Nephron progenitor cell (in vitro differentiated cells): ENCODE results near the gene LRRC45.

Experiments used
- DNase-seq: peaks from one replicate; pipeline ENCODE4 v3.0.0; 2021
- H3K27ac Mint-ChIP-seq: 2 replicates; pipeline ENCODE4 v1.8.0; 2021; ENCODE audit warnings: mild to moderate bottlenecking, moderate library complexity, mixed read lengths
- H3K27me3 Mint-ChIP-seq: 2 replicates; pipeline ENCODE4 v1.8.0; 2021; ENCODE audit warnings: mild to moderate bottlenecking, low read depth, mixed read lengths; ENCODE audit not compliant: poor library complexity
- H3K36me3 Mint-ChIP-seq: 2 replicates; pipeline ENCODE4 v1.8.0; 2021; ENCODE audit warnings: low read depth, mixed read lengths
- H3K4me1 Mint-ChIP-seq: 2 replicates; pipeline ENCODE4 v1.8.0; 2021; ENCODE audit warnings: mixed read lengths
- H3K4me3 Mint-ChIP-seq: 2 replicates; pipeline ENCODE4 v1.8.0; 2021; ENCODE audit warnings: mild to moderate bottlenecking, moderate library complexity, mixed read lengths
- H3K9me3 Mint-ChIP-seq: 2 replicates; pipeline ENCODE4 v1.8.0; 2021; ENCODE audit warnings: mild to moderate bottlenecking, moderate library complexity, mixed read lengths
- TF ChIP-seq, protein P1 (sequence below): fragments of 200-600 bp; sonication (generic); IDR thresholded peaks from 2 replicates; pipeline ENCODE4 v1.5.0; 2021; ENCODE audit warnings: antibody characterized with exemption

Gene LRRC45

GRCh38 chr17:82030470-82031302, 7.6 kb downstream of the LRRC45 start:
- peak; percentile 93 for DNase-seq
- TF ChIP-seq, protein P1, sequence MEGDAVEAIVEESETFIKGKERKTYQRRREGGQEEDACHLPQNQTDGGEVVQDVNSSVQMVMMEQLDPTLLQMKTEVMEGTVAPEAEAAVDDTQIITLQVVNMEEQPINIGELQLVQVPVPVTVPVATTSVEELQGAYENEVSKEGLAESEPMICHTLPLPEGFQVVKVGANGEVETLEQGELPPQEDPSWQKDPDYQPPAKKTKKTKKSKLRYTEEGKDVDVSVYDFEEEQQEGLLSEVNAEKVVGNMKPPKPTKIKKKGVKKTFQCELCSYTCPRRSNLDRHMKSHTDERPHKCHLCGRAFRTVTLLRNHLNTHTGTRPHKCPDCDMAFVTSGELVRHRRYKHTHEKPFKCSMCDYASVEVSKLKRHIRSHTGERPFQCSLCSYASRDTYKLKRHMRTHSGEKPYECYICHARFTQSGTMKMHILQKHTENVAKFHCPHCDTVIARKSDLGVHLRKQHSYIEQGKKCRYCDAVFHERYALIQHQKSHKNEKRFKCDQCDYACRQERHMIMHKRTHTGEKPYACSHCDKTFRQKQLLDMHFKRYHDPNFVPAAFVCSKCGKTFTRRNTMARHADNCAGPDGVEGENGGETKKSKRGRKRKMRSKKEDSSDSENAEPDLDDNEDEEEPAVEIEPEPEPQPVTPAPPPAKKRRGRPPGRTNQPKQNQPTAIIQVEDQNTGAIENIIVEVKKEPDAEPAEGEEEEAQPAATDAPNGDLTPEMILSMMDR, result peak; percentile 90
- Mint-ChIP-seq H3K4me1 (peaks cover 25% of the 10 kb centered on the region), H3K36me3 (no peaks in the 10 kb centered on the region), H3K27ac (no peak overlapping the region), H3K9me3 (no peaks in the 10 kb centered on the region), H3K4me3 (peak overlapping the region; percentile 80), H3K27me3 (peaks cover 9% of the 10 kb centered on the region)

- TF ChIP-seq, protein P1, result no peak
- H3K4me3 Mint-ChIP-seq, result peak within 1 kb of the TSS; percentile 80
- no peaks in the 10 kb centered on the region for H3K36me3 Mint-ChIP-seq
- H3K27me3 Mint-ChIP-seq, result peaks cover 9% of the 10 kb centered on the region
- H3K4me1 Mint-ChIP-seq, result peaks cover 28% of the 10 kb centered on the region
- no peaks in the 10 kb centered on the region for H3K9me3 Mint-ChIP-seq
- H3K27ac Mint-ChIP-seq, result no peak within 1 kb of the TSS
- peak; percentile 67 for DNase-seq
These were observed 8.3 kb downstream of the LRRC45 start, which contains the start of gene RAC3 for GRCh38 chr17:82031303-82031884. TSS of gene RAC3 (plus strand) at chr17:82031678. CDS start at chr17:82031762, 84 bp downstream.

DNA sequence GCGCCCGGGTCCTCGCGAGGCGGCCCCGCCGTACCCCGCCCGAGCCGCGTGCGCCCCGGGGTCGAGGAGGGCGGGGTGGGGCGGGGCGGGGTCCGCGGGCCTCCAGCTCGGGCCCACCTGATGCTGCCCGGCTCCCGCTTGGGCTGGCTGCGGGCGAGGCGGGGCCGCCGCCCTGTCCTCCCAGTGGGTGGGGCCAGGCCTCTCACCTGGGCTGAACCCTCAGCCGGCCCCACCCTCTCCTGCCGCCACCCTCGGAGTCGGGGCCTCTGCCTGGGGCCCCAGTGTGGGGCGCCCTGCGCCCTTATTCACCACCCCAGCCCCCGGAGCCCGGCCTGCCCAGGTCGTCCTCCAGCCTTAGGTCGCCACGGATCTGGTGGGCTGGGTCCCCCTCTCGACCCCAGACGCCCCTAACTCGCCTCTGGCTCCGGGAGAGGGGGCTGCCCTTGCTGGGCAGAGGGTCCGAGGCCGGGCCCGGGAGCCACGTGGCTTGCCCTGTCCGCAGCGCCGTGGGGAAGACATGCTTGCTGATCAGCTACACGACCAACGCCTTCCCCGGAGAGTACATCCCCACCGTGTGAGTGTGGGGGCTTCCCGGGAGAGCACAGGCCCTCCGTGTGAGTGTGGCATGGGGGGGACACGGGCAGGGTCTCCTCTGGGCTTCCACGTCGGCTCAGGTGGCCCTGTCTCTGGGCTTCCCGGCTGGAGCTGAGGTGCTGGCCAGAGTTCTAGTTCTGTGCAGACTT, 9.0 kb downstream of the LRRC45 start:
- Mint-ChIP-seq H3K27me3 (peaks cover 9% of the 10 kb centered on the region), H3K4me3 (peak overlapping the region; percentile 70), H3K9me3 (no peaks in the 10 kb centered on the region), H3K27ac (no peak overlapping the region), H3K36me3 (no peaks in the 10 kb centered on the region), H3K4me1 (peaks cover 28% of the 10 kb centered on the region)
- TF ChIP-seq, protein P1, result no peak
- DNase-seq, result no peak

DNA sequence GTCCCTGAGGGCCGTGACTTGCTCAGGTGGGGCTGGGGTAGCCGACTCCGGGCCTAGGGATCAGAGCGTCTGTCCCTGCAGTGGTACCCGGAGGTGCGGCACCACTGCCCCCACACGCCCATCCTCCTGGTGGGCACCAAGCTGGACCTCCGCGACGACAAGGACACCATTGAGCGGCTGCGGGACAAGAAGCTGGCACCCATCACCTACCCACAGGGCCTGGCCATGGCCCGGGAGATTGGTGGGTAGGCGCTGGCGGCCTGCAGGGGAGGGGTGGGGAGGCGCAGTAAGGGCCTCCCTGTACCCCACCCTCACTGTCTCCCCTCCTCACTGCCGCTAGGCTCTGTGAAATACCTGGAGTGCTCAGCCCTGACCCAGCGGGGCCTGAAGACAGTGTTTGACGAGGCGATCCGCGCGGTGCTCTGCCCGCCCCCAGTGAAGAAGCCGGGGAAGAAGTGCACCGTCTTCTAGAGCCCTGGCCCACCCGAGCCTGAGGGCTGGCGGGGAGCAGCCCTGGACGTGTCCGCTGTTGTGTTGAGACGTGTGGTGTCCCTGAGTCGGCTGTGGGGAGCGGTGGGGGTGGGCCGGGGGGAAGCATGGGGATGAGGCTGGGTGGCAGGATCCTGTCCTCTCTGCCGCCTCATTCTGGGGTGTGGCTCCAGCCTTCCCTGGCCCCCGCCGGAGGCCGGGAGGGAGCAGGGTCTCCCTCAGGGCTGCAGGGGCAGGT, 10.4 kb downstream of the LRRC45 start:
- TF ChIP-seq, protein P1, result no peak
- Mint-ChIP-seq H3K4me3 (peak overlapping the region; percentile 71), H3K36me3 (no peaks in the 10 kb centered on the region), H3K4me1 (peaks cover 35% of the 10 kb centered on the region), H3K9me3 (peaks cover 5% of the 10 kb centered on the region), H3K27me3 (peaks cover 10% of the 10 kb centered on the region), H3K27ac (no peak overlapping the region)
- DNase-seq, result no peak

DNA sequence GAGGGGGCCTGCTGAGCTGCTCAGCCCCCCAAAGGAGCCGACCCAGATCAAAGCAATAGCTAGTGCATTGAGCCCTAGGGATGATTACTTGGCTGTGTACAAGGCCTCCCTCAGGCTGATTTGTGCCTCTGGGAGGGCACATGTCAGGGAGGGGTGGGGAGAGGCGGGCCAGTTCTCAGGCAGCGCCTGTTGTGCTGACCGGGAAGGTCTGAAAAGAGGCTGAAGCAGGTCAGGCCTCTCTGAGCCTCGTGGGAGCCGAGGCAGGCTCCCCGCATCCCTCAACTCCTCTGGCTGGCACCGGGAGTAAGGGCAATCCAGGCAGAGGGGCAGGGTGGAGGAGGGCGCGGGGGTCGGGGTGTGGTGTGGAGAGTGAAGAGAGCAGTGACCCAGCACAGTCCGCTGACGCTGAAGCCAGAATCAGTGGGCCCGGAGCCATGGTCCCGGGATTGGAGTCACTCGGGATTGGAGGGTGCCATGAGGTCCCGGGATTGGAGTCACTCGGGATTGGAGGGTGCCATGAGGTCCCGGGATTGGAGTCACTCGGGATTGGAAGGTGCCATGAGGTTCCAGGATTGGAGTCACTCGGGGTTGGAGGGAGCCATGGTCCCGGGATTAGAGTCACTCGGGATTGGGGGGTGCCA, 11.4 kb downstream of the LRRC45 start:
- H3K36me3 Mint-ChIP-seq, result no peaks in the 10 kb centered on the region
- TF ChIP-seq, protein P1, result no peak
- H3K4me3 Mint-ChIP-seq, result no peak overlapping the region
- DNase-seq, result no peak
- H3K9me3 Mint-ChIP-seq, result peaks cover 5% of the 10 kb centered on the region
- H3K27ac Mint-ChIP-seq, result no peak overlapping the region
- peaks cover 9% of the 10 kb centered on the region for H3K27me3 Mint-ChIP-seq
- peaks cover 42% of the 10 kb centered on the region for H3K4me1 Mint-ChIP-seq
